CD4-positive, alpha-beta T cell treated with Interferon alpha-2 for 1 hour (primary cell): ENCODE data around the gene MED16.
"Not testable (repeated sequence)": the region's sequence is repeated elsewhere in the genome, so short reads cannot be mapped to it uniquely, and the experiment has no call there.

Experiments
- DNase-seq, 2 donors: peaks; one replicate each; pipeline ENCODE4 v3.0.0-alpha.2; 2020 to 2022

MED16 gene

GRCh38 chr19:911197-912033, 18.4 kb upstream of the MED16 start:
- DNase-seq = no peak

GRCh38 chr19:907183-907853, 14.3 kb upstream of the MED16 start:
- peak; percentile 44 to 72 for DNase-seq

GRCh38 chr19:906480-906879, 13.5 kb upstream of the MED16 start:
- peak; percentile 45 to 69 for DNase-seq

- DNase-seq = no peak
Measured at GRCh38 chr19:904545-904944, 11.6 kb upstream of the MED16 start.

GRCh38 chr19:903266-903797, 10.3 kb upstream of the MED16 start:
- DNase-seq = no peak

GRCh38 chr19:902446-903226, 9.6 kb upstream of the MED16 start:
- DNase-seq = no peak

GRCh38 chr19:902093-902370, 9.0 kb upstream of the MED16 start:
- DNase-seq = no peak

- no peak for DNase-seq
Measured at GRCh38 chr19:901216-902092, 8.5 kb upstream of the MED16 start.

- peak; percentile 34 to 65 for DNase-seq
Measured at GRCh38 chr19:900302-901111, 7.5 kb upstream of the MED16 start.

GRCh38 chr19:900043-900301, 7.0 kb upstream of the MED16 start:
- DNase-seq = no peak

GRCh38 chr19:899336-900042, 6.5 kb upstream of the MED16 start:
- DNase-seq = no peak

- DNase-seq = peak in 1 of 2 donors; percentile 44
Measured at GRCh38 chr19:898663-899062, 5.7 kb upstream of the MED16 start.

GRCh38 chr19:897442-898039, 4.6 kb upstream of the MED16 start:
- no peak for DNase-seq

GRCh38 chr19:896999-897398, 4.0 kb upstream of the MED16 start:
- no peak for DNase-seq

- no peak for DNase-seq
Measured at GRCh38 chr19:896434-896833, 3.4 kb upstream of the MED16 start.

- DNase-seq = no peak
Measured at GRCh38 chr19:892243-892893, 619 bp downstream of the MED16 start.

- not testable (repeated sequence) for DNase-seq
Measured at GRCh38 chr19:891421-892200, 1.4 kb downstream of the MED16 start.

- no peak for DNase-seq
Measured at GRCh38 chr19:890831-891230, 2.2 kb downstream of the MED16 start.

- DNase-seq = no peak
Measured at GRCh38 chr19:889662-890295, 3.2 kb downstream of the MED16 start.
